ENCODE results near the gene ENOX1.

GRCh38 chr13:43293986-43294385, 492.8 kb downstream of the ENOX1 start:
- TF ChIP-seq MYC (IDR thresholded peaks at IDR 0.05; ENCODE audit: low read depth, low read length) (no peak), POLR2A (IDR thresholded peaks at IDR 0.05; ENCODE audit: low read depth, low read length) (no peak), POLR2AphosphoS5 (IDR thresholded peaks at IDR 0.05; ENCODE audit: insufficient read depth, low read depth, low read length) (no peak), JUN (IDR thresholded peaks at IDR 0.05; ENCODE audit: borderline replicate concordance, insufficient read depth, insufficient read length, low read depth) (no peak), GATA2 (IDR thresholded peaks at IDR 0.05; ENCODE audit: insufficient read depth, insufficient read length, low read depth, low read length) (no peak), EZH2 (IDR thresholded peaks at IDR 0.05; ENCODE audit: borderline replicate concordance, low read depth, low read length, severe bottlenecking) (no peak)
- TF ChIP-seq, protein P1, sequence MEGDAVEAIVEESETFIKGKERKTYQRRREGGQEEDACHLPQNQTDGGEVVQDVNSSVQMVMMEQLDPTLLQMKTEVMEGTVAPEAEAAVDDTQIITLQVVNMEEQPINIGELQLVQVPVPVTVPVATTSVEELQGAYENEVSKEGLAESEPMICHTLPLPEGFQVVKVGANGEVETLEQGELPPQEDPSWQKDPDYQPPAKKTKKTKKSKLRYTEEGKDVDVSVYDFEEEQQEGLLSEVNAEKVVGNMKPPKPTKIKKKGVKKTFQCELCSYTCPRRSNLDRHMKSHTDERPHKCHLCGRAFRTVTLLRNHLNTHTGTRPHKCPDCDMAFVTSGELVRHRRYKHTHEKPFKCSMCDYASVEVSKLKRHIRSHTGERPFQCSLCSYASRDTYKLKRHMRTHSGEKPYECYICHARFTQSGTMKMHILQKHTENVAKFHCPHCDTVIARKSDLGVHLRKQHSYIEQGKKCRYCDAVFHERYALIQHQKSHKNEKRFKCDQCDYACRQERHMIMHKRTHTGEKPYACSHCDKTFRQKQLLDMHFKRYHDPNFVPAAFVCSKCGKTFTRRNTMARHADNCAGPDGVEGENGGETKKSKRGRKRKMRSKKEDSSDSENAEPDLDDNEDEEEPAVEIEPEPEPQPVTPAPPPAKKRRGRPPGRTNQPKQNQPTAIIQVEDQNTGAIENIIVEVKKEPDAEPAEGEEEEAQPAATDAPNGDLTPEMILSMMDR (IDR thresholded peaks at IDR 0.05; ENCODE audit: extremely low read depth in 1 of 2, insufficient read depth in 1 of 2, low read depth in 1 of 2, low read length in 2 of 2) = no peak
- TF ChIP-seq, protein P2, sequence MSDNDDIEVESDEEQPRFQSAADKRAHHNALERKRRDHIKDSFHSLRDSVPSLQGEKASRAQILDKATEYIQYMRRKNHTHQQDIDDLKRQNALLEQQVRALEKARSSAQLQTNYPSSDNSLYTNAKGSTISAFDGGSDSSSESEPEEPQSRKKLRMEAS (IDR thresholded peaks at IDR 0.05; ENCODE audit: insufficient read depth, insufficient read length) = no peak
